Measurements from ENCODE around the gene CPO.

DNA sequence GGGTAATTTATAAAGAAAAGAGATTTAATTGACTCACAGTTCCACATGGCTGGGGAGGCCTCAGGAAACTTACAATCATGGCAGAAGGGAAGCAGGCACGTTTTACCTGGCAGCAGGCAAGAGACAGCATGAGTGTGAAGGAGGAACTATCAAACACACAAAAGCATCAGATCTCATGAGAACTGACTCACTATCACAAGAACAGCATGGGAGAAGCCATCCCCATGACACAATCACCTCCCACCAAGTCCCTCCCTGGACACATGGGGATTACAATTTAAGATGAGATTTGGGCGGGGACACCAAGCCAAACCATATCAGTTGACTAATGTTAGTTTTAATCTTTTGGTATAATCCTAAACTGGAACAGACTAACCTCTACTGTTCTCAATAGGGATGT is 49.1 kb upstream of the CPO start:
- TF ChIP-seq, protein P1, sequence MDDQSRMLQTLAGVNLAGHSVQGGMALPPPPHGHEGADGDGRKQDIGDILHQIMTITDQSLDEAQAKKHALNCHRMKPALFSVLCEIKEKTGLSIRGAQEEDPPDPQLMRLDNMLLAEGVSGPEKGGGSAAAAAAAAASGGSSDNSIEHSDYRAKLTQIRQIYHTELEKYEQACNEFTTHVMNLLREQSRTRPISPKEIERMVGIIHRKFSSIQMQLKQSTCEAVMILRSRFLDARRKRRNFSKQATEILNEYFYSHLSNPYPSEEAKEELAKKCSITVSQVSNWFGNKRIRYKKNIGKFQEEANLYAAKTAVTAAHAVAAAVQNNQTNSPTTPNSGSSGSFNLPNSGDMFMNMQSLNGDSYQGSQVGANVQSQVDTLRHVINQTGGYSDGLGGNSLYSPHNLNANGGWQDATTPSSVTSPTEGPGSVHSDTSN (IDR thresholded peaks at IDR 0.05), result no peak
- TF ChIP-seq CTCF (IDR thresholded peaks at IDR 0.05) (no peak), EP300 (IDR thresholded peaks at IDR 0.05; ENCODE audit: borderline replicate concordance in 1 of 2, low read depth in 1 of 2, low read length in 1 of 2) (no peak), TAF1 (IDR thresholded peaks at IDR 0.05; ENCODE audit: borderline replicate concordance, low read depth, low read length) (no peak), POLR2AphosphoS5 (IDR thresholded peaks at IDR 0.05; ENCODE audit: low read depth, low read length) (no peak), NFIC (IDR thresholded peaks at IDR 0.05; ENCODE audit: borderline replicate concordance) (no peak), TEAD4 (IDR thresholded peaks at IDR 0.05; ENCODE audit: borderline replicate concordance, insufficient read depth) (no peak), EZH2phosphoT487 (IDR thresholded peaks at IDR 0.05; ENCODE audit: borderline replicate concordance, low read depth) (no peak), CHD2 (IDR thresholded peaks at IDR 0.05; ENCODE audit: low read length, partially characterized antibody) (no peak), GABPA (IDR thresholded peaks at IDR 0.05; ENCODE audit: low read depth) (no peak), SMC3 (IDR thresholded peaks at IDR 0.05; ENCODE audit: low read depth, low read length) (no peak), USF2 (IDR thresholded peaks at IDR 0.05; ENCODE audit: borderline replicate concordance, low read depth, low read length) (no peak)
- TF ChIP-seq, protein P2, sequence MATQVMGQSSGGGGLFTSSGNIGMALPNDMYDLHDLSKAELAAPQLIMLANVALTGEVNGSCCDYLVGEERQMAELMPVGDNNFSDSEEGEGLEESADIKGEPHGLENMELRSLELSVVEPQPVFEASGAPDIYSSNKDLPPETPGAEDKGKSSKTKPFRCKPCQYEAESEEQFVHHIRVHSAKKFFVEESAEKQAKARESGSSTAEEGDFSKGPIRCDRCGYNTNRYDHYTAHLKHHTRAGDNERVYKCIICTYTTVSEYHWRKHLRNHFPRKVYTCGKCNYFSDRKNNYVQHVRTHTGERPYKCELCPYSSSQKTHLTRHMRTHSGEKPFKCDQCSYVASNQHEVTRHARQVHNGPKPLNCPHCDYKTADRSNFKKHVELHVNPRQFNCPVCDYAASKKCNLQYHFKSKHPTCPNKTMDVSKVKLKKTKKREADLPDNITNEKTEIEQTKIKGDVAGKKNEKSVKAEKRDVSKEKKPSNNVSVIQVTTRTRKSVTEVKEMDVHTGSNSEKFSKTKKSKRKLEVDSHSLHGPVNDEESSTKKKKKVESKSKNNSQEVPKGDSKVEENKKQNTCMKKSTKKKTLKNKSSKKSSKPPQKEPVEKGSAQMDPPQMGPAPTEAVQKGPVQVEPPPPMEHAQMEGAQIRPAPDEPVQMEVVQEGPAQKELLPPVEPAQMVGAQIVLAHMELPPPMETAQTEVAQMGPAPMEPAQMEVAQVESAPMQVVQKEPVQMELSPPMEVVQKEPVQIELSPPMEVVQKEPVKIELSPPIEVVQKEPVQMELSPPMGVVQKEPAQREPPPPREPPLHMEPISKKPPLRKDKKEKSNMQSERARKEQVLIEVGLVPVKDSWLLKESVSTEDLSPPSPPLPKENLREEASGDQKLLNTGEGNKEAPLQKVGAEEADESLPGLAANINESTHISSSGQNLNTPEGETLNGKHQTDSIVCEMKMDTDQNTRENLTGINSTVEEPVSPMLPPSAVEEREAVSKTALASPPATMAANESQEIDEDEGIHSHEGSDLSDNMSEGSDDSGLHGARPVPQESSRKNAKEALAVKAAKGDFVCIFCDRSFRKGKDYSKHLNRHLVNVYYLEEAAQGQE (IDR thresholded peaks at IDR 0.05; ENCODE audit: low read depth, low read length), result no peak
